HG03460 (cell line): ENCODE results near the gene PRM1.

Experiments
- ATAC-seq: cut with Tn5 transposase; IDR thresholded peaks from one replicate; pipeline ENCODE4 v1.9.1; 2021; ENCODE audit not compliant: unreplicated experiment

PRM1 gene

DNA sequence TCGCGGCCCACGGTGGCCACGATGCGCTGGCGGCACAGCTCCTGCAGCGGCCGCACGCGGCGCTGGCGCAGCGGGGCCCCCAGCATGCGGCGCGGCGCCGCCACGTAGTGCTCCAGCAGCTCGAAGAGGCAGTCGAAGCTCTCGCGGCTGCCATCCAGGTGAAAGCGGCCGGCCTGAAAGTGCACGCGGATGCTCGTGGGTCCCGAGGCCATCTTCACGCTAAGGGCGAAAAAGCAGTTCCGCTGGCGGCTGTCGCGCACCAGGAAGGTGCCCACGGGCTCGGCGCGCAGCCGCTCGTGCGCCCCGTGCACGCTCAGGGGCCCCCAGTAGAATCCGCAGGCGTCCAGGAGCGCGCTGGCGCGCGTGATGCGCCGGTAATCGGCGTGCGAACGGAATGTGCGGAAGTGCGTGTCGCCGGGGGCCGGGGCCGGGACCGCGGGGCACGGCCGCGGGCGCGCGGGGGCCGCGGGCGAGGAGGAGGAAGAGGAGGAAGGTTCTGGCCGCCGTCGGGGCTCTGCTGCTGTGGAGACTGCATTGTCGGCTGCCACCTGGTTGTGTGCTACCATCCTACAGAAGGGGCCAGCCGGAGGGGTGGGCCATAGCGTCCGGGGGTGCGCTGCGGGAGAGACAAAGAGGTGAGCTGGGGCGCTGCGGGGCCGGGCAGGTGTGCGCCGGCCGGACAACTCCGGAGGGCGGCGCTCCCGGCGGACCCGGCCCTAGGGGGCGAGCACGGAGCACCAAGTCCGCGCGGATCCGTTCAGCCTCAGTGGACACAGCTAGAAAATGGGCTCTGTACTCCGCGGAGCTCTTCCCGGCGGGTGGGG, 26.0 kb downstream of the PRM1 start:
- ATAC-seq: peak; percentile 1

DNA sequence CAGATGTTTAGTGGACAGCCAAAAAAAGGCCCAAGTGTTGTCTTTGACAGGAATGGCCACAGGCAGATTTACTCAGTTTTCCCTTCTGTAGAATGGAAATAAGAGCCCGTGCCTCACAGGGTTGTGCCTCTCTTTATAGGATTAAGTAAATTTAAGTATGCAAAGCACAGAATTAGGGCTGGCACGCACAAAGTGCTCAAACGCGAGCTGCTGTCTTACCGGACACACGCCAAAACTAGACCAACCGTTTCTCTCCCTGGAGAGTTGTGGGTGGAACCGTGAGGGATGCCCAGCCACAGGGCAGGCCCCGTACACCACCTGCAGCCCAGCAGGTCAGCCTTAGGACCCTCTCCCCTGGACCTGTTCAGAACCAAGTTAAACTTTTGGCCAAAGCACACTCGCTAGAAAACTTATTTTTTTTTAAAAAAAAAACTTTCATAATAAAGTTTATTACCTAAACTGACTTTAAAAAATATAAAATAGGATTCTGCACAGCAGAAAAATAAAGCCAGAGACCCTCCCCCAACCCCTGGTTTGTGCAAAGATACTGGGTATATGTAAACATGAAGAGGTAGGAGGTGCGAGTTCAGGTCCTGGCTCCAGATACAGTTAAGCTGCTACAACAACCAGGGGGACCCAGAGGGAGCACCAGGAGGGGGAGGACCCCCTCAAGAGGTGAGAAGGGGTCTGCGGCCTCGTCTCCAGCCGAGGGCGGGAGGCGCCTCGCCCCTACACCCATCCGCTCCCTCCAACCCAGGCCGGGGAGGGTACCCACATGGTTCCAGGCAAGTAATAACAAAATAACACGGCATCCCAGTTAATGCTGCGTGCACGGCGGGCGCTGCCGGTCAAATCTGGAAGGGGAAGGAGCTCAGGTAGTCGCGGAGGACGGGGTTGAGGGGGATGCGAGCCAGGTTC, 26.9 kb downstream of the PRM1 start:
- ATAC-seq: no peak

DNA sequence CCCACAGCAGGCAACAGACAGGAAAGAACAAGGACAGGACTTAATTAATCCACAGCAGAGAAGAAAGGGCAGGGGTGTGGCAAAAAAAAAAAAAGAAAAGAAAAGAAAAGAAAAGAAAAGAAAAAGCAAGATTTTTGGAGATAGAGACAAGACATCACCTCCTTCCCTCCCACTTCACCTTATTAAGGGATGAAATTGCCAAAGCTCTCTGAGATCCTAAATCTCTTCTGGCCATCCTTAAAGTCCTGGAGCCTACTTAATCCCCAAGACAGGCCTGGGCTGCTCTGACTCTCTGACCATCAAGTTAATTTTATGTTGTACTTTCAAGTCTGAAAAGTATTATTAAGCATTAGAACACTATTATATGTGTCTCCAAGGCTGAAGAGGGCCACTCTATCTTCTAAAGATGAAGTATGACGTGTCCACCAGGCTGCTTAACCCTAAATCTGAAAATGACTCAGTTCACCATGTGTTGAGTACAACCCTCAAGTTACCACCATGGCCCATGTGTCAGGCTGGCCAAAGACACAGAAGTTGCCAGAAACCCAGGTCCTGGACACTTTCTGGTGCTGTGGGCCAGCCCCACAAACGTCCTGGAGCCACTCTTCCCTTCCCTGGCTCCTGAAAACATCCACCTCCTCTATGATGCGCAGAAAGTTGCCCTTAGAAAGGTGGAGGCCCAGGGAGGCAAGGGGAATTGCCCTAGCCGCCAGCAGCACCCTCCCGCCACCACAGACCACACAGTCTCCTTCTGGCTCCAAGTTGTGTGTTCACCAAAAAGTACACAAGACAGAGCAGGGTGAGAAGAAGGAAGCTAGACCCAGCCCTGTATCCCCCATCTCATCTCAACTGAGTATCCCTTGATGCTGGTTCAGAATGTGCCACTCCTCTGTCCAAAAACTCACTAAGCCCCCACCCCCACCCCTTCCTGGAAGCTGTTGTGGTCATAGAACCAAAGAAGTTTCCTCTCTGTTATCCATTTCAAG, 27.8 kb downstream of the PRM1 start:
- ATAC-seq: no peak

DNA sequence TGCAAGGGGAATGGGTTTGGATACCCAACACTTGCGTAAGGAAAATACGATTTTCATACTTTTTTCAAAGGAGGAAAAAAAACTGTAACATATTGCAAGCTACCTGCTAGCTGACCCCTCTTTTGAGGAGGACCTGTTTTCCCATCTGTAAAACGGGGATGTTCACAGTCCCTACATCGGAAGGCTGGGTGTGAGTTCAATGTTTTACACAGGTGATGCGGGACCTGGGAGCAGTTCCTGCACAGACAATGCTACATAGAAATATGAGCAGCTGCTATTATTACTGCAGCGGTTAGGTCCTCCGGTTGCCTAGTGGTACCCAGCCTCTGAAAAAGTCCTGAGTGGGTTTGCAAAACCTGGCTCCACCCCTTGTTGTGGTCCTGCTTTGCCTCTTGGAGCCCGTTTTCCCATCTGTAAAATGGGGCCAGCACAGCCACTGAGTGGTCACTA, 28.6 kb downstream of the PRM1 start:
- ATAC-seq: no peak

DNA sequence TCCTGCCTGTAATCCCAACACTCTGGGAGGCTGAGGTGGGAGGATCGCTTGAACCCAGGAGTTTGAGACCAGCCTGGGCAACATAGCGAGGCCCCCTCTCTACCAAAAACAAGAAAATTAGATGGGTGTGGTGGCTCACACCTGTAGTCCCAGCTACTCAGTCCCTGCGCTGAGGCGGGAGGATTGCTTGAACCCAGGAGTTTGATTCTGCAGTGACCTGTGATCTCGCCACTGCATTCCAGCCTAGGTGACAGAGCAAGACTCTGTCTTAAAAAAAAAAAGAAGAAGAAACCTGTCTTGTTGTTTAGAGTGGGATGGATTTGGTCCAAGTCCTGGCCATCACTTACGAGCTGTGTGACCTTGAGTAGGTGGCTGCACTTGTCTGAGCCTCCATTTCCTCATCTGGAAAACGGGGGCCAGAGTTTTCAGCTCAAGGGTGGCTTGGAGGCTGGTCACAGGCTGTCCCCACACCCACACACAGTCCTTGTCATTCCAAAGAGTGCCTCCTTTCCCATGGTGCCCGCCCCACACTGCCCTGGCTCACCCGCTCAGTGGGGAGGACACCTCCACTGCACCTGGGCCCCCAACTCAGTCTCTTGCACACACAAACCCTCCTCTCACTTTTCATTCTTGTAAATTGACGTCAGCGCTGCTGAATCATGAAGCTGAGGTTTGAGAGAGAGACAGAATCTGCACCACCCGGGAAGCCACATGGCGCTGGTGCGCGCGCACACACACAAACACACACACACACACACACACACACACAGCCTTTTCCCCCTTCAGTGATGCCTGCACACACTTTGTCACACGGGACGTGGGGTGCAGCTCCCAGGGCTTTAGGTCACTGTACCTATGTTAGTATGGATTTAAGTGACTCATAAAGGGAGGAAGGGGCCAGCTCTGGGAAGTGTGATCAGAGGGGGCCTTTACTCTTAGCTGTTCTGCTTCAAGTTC, 29.3 kb downstream of the PRM1 start:
- no peak for ATAC-seq

DNA sequence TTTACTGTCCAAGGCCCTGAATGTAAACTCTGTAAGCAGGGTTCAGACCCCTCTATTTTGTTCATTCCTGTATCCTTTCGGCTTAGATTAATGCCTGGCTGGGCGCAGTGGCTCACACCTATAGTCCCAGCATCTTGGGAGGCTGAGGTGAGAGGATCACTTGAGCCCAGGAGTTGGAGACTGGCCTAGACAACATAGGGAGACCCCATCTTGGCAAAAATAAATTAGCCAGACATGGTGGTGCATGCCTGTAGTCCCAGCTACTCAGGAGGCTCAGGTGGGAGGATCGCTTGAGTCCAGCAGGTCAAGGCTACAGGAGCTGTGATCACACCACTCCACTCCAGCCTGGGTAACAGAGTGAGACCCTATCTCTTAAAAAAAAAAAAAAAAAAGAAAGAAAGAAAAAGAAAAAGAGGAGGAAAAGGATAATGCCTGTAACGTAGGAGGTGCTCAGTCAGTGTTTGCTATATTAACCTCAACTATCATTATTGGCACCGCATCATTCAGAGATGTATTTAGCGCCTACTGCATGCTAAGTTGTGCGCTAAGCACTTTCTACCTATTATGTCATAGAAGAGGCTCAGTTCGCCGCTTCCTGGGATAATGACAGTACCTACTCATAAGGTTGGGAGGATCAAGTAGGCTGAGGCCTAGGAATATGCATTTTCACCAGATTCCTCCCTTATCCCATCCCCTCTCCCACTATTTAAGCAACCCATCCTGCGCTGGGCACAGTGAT, 30.2 kb downstream of the PRM1 start:
- no peak for ATAC-seq

DNA sequence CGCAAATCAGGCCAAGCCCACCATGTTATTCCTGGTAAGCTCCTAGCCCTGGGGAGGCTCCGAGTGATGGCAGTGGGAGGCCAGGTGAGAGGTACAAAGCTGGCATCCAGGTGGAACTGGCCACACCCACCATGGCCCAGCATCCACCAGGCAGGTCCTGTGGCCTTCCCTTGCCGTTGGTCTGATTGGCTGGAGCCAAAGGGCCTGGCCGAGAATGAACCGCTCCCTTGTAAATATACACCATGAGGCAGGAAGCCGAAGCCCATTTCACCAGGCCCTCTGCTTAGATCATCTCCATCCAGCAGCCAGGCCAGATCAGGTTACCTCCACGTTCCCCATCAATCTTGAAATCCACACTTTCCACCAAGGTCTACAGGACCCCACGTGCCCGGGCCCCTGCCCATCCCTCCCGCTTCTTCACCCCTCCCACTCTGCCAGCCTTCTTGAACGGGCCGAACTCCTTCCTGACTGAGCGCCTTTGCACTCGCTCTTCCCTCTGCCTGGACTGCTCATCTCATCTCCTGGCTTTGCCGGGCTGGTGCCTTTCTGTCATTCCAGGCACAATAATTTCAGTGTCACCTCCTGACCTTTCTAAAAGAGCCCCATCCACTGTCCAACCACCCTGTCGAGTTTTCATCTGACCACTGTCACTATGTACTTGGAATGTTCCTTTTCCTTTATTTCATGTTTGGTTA, 30.9 kb downstream of the PRM1 start:
- no peak for ATAC-seq

DNA sequence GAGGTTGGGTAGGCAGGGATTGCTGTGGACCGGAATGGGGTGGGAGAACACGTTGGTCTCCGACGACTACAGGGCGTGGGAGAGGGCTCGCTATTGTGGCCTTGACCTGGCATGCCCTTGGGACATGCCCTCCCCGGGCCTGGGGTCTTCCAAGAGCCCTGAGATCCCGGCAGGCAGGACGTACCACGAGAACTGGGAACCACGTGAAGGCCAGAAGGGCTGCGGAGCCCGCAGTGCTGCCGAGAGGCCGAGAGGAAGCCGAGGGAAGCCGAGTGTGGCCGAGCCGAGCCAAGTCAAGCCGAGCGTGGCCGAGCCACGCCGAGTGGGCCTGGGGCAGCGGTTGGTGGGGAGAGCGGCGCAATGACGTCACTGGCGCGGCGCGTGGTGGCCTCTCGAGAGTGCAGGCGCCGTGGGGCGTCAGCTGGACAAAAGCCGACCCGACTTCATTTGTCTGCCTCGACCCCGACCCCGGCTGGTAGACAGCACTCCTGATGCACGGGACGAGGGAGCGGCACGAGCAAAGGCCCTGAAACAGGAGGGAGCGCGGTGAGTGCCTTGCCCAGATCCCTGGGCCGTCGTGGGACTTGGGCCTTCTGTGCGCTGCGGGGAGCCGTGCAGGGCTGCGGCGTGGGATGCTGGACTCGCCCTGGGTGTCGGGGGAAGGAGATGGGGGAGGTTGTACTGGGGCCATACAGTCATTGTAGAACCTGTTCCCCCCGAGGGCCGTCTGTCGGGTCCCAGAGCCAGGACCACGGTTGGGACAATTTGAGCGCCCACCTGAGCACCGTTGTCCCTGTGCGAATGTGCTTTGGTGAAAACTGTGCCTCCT, 31.7 kb downstream of the PRM1 start:
- ATAC-seq: no peak

DNA sequence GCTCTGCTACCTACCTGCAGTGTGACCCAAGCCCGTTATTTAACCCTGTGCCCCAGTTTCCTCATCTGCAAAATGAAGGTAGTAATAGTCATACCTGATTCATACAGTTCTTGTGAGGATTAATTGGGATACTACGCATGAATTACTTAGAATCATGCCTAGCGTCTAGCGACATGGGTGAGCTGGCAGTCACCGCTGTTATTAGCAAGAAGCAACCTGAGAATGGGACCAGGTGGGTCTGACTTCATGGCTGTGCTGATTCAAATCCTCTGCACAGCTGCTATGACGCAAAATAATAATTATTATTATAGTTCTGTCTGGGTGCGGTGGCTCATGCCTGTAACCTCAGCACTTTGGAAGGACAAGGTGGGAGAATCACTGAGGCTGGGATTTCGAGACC, 33.0 kb downstream of the PRM1 start:
- ATAC-seq: no peak

DNA sequence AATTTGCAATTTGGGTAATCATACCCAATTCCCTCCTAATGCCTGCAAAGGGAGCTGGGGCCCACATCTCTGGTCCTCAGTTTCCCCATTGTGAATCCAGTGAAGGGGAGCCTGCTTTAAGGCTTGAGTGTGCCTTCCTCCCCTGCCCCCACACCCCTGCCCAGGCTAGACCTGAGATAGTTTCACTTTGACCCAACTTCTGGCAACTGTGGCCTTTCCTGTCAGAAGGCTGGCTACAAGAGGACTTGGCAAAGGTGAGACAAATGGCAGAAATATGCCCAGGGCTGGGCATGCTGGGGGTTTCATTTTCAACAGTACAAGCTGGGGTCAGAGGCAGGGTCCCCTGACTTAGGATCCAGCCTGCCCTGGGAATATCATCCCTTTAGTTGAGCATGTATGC, 35.1 kb downstream of the PRM1 start:
- ATAC-seq: no peak

DNA sequence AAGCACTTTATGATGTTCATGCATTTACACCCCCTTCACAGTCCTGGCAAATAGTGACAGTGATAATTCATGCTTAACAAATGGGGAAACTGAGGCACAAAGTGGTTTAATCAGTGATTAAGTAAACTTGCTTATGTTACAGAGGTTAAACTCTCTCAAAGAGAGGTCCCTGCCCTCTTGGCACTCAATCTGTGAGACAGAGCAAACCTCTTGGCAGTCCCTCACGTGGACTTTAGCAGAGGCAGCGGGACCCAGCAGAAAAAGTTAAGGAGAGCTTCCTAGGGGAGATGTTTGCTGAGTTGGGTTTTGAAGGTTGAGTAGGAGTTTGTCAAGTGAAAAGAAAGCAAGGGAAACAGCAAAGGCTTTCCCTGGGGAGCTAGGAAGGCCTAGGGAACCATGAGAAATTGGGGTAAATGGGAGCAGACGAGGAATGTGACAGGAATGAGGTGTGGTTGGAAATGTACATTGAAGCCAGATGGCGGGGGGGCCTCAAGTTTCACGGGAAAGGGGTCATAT, 35.9 kb downstream of the PRM1 start:
- no peak for ATAC-seq

DNA sequence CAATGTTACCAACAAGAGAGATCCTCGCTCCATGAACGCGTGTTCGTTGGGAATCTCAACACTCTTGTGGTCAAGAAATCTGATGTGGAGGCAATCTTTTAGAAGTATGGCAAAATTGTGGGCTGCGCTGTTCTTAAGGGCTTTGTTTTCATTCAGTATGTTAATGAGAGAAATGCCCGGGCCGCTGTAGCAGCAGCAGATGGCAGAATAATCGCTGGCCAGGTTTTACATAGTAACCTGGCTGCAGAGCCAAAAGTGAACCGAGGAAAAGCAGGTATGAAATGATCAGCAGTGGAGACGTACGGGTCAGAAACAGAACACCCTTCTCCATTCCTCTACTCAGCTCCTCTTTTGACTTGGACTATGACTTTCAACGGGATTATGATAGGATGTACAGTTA, 38.5 kb downstream of the PRM1 start:
- ATAC-seq: no peak

DNA sequence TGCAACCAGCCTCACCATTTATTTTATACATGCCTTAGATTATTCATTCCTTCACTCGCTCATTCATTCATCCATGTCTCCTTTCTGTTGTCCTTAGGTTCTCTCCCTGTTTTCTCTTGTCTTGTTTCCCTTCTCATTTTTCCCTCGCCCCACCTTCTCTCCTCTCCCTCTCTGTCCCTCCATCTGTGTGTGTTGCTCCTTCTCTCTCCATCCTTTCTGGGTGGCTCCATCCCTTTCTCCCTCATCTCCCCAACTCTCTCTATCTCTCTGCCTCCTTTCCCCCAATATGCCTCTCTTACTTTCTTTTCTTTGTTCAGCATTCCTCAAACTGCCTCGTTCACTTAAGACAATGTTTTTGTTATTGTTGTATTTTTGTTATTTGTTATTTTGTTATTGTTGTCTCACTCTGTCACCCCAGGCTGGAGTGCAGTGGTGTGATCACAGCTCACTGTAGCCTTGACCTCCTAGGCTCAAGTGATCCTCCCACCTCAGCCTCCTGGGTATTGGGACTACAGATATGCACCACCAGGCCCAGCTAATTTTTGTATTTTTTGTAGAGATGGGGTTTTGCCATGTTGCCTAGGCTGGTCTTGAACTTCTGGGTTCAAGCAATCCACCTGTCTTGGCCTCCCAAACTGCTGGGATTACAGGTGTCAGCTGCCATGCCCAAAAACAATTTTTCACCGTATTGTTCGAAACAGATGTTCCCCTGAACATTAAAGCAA, 39.5 kb downstream of the PRM1 start:
- no peak for ATAC-seq

DNA sequence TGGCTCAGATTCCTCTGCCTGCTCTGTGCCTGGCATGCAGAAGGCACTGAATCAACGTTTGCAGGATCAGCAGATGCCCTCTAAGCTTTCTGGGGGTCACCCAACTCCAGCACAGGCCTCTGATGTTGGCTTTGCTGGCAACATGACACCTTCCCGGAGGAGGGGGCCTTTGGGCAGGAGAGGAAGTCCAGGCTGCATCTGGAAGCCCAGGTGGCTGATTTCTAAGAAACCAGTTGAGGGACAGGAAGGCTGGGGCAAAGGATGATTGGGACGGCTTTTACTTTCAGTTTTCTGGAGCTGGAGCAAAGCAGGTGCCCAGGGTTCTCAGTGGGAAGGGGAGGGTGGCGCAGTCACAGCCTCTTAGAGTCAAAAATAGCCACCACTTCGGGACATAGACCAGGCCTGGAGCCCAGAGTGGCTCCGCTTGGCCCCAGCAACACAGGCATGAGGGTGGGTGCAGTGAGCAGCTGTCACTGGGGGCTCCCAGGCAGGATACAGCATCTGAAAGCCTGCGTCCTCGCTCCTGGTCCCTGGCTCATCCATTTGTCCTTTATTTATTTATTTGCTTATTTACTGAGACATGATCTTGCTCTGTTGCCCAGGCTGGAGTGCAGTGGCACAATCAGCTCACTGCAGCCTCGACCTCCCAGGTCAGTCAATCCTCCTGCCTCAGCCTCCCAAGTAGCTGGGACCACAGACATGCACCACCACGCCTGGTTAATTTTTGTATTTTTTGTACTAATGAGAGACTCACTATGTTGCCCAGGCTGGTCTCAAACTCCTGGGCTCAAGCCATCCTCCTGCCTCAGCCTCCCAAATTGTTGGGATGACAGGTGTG, 40.3 kb downstream of the PRM1 start:
- ATAC-seq: no peak

DNA sequence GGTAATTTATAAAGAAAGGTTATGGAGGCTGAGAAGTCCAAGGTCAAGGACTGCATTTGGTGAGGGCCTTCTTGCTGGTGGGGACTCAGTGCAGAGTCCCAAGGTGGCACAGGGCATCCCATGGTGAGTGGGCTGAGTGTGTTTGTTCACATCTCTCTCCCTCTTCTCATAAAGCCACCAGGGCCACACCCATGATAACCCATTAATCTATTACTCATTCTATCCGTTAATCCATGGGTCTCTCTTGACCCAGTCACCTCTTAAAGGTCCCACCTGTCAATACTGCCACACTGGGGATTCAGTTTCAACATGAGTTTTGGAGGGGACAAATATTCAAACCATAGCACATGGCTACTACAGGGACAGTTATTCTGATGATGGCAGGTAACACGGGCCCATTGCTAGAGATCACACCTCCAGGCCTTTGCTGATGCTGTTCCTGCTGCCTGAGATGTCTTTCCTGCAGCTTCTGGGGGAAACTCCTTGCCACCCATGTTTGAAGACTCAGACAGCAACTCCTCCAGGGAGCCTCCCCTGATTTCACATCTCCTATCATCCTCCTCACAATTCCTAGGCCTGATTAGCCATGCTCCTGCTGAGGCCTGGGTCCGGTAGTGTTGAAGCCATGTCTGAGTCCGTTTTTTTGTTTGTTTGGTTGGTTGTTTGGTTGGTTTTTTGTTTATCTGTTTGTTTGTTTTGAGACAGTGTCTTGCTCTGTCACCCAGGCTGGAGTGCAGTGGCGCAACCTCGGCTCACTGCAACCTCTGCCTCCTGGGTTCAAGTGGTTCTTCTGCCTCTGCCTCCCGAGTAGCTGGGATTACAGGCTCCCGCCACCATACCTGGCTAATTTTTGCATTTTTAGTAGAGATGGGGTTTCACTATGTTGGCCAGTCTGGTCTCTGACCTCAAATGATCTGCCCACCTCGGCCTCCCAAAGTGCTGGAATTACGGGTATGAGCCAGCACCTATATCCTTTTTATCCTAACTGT, 41.2 kb downstream of the PRM1 start:
- ATAC-seq: no peak
